ENCODE data around the gene BOLL.
"Not testable (repeated sequence)": the region's sequence is repeated elsewhere in the genome, so short reads cannot be mapped to it uniquely, and the experiment has no call there.

Gene BOLL

GRCh38 chr2:197784956-197785941, at the start of gene BOLL:
Gene BOLL, minus strand, starts transcription at chr2:197785319. Its CDS starts 3,469 bp downstream, at chr2:197781850.
- no peak for DNase-seq

- not testable (repeated sequence) for DNase-seq
Measured at GRCh38 chr2:197834771-197835170, 49.7 kb upstream of the BOLL start.

- DNase-seq, result no peak
Measured at GRCh38 chr2:197828464-197829135, 43.5 kb upstream of the BOLL start.

GRCh38 chr2:197827618-197828017, 42.5 kb upstream of the BOLL start:
- no peak for DNase-seq

- no peak for DNase-seq
Measured at GRCh38 chr2:197822333-197822732, 37.2 kb upstream of the BOLL start.

DNA sequence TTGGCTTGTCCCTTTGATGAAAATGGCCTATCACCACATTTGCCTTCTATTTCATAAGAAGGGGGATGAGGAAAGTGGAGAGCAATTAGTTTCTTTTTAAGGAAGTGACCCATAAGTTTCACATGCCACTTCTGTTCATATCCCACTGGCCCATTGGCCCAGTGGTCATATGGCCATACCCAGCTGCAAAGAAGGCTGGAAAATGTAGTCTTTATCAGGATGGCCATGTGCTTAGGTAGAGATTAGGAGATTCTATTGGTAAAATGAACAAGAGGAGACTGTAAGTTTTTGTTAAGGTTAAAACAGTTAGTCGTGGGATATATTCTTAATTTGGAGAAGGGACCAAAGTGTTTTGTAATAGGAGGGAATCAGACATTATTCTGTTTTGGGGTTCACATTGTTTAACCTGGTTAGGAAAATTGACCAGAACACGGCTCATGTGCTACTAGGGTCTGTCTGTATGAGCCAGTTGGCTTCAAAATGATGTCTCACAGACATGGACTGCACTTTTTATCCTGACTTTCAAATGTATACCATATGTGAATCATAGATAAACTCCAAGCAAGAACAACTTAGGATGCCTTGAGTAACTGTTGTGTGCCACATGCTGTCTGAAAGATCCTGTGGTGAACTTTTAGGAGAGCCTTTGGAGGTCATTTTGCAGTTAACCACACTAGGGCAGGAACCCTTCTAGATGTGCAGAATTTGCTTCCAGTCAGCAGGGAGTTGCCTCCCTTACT, 36.6 kb upstream of the BOLL start:
- no peak for DNase-seq

GRCh38 chr2:197814526-197814925, 29.4 kb upstream of the BOLL start:
- no peak for DNase-seq

GRCh38 chr2:197813093-197813787, 28.1 kb upstream of the BOLL start:
- peak; percentile 54 for DNase-seq

GRCh38 chr2:197810491-197810890, 25.4 kb upstream of the BOLL start:
- DNase-seq, result no peak

- DNase-seq, result no peak
Measured at GRCh38 chr2:197810016-197810415, 24.9 kb upstream of the BOLL start.

- DNase-seq, result no peak
Measured at GRCh38 chr2:197809064-197809463, 23.9 kb upstream of the BOLL start.

DNA sequence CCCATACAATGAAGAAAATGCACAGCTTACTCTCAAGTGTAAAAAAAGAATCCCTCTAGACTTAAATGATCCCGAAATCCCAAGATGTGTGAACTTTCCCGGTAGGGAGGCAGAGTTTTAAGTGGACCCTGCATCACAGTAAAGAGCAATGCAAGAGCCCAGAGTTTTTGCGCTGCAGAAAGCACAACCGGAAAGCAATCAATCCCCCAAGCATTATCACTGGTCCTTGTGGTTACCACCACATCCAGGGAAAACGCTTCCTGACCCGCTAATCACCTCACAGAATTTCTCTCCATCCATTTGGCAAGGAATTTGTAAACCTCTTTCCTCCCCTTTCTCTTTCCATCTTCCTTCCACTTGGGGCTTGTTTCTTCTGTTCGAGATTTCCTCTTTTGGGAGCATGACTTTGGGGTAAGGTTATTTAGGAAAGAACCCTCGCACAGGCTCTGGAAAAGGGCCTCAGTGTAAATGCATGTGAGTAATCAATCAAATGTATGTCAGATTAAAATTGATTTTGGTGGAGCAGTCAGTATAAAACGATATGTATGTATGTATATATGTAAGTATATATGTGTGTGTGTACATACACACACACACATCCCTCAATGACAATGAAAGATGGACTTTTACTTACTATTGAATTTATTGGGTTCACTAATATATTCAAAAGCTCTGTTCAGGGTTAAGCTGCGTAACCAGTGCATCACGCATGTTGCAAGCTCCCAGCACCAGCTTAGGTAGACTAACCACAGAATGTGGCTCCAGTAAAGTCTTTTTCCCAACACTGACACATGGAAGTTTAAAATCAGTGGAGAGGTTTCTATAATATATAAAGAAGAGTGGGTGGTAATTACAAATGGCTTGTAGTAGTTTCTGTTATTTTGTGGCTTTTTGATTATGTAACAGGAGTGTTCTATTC, 20.9 kb upstream of the BOLL start:
- no peak for DNase-seq

GRCh38 chr2:197804758-197805714, 19.9 kb upstream of the BOLL start:
- DNase-seq, result no peak

DNA sequence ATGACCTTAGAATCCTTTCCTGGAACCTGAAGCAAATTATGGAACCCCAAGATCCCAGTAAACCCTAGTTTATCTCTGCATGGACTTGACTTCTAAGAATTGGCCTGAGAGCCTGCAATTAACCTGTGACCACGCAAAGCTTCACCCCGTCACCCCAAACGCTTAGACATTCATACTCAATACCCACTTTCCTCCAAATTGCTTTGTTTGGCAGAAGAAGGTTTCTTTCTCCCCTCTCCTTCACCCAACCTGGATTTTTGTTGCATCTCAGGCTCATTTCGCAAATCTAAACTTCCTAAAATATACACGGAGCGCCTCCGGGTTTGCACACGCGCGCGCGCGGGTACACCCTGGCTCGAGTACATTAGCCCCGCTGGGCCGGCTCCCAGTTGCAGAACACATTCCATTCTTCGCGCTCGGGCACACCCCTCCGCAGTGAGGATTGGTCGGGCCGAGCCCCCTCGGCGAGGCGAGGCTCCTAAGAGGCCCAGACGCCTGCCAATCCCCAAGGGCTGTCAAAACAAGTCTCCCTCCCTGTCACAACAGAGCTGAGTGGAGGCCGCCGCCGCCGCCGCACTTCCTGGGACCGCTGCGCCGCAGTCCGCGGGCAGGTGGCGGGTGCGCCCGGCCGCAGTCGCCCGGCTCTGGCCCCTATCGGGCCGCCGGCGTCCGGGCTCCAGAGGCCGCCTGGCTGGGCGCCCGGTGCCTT, 19.1 kb upstream of the BOLL start, which contains the start of gene PLCL1:
TSS of gene PLCL1 (plus strand) at position 545 of the 709 bp plus-strand sequence.
- peak; percentile 81 for DNase-seq

GRCh38 chr2:197803033-197803444, 17.9 kb upstream of the BOLL start:
- peak; percentile 60 for DNase-seq

DNA sequence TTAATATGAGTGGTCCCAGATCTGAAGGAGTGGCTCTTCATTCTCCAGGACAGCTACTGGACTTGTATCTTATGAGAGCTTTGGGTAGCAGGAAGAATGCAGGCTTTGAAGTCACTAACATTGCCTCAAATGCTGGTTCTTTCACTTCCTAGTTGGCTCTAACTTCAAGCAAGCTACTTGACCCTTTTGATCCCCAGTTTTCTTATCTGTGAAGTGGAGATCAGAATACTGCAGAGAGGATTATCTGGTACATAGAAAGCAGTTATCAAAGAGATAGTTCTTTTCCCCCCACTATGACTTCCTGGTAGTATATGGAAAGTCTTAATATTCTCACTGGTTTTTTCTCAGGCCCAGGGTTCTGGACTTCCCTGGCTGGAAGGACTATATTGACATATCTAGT, 15.9 kb upstream of the BOLL start:
- DNase-seq, result no peak

DNA sequence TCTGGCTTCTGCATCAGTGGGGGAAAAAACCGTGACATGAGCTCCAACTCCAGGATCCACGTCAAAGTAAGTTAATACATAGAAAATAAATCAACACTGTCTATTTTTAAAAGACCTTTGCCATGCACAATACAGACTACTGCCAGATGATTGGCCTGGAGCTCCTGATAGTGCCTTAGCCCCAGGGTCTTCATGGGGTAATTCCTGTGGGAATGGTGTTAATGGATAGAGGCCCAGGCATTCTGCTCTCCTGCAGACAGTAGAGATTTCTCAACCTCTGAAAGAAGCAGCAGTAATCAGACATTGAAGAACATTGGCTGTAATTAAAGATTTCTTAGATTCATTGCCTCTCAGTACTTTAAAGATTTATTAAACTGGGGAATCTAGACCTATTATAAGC, 15.0 kb upstream of the BOLL start:
- DNase-seq, result no peak

DNA sequence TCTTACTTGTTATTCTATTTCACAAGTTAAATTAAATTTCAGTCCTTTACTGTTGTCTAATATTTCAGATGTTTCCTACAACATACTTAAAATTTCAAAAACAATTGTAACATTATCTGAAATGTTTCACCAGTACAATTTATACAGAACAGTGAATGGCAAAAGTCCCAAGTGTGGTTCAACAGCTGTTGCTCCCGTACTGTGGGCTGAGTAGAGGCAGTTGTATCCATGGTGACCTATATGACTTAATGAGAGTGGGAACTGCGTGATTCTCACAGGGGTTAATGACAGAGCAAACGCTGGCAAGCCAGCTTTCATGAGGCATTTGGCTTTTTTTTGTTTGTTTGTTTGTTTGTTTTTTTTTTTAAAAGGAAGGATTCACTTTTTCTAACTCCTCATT, 13.9 kb upstream of the BOLL start:
- no peak for DNase-seq

DNA sequence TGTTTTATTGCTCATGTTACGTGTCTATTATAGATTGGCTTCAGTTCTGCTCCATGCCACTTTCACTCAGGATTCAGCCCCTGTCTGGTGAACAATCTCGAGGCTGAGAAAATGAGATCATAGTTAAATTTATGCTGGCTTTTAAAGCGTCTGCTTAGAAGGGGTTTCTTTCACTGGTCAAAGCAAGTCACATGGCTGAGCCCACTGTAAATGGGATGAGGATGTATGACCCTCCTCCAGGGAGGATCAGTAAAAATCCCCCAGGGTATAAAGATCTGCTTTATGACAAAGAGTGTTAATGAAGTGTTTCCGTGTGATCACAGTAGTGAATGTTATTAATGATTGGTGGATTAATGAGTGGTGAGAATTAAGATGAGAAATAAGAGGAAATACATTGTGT, 13.1 kb upstream of the BOLL start:
- no peak for DNase-seq

DNA sequence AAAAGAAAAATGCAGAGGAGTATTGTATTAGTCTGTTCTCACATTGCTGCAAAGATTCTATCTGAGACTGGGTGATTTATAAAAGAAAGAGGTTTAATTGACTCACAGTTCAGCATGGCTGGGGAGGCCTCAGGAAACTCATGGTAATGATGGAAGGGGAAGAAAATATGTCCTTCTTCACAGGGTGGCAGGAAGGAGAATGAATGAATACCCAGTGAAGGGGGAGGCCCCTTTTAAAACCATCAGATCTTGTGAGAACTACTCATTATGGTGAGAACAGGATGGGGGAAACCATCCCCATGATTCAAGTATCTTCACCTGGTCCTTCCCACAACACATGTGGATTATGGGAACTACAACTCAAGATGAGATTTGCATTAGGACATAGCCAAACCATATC, 10.2 kb upstream of the BOLL start:
- no peak for DNase-seq
